Urinary bladder (tissue), 4 donors: Measurements from ENCODE around the gene TTLL11. TPM values are rescaled to one million over a fixed set of nuclear protein-coding genes. Genes with fewer than 3 reads are reported as not detected.
"Not testable (repeated sequence)": the region's sequence is repeated elsewhere in the genome, so short reads cannot be mapped to it uniquely, and the experiment has no call there.

Source experiments
- DNase-seq: peaks from one replicate; pipeline ENCODE4 v3.0.0-alpha.2; 2015; ENCODE audit errors: extremely low spot score
- H3K27ac ChIP-seq: one replicate; pipeline ENCODE4 v1.5.1; 2013; ENCODE audit warnings: low read depth, mild to moderate bottlenecking, moderate library complexity
- H3K36me3 ChIP-seq: one replicate; pipeline ENCODE4 v1.6.1; 2013; ENCODE audit warnings: mild to moderate bottlenecking, moderate library complexity; ENCODE audit not compliant: insufficient read depth
- H3K4me1 ChIP-seq: one replicate; pipeline ENCODE4 v1.6.1; 2013; ENCODE audit warnings: mild to moderate bottlenecking, moderate library complexity; ENCODE audit not compliant: insufficient read depth
- H3K4me3 ChIP-seq: one replicate; pipeline ENCODE4 v1.5.1; 2013; ENCODE audit warnings: low read depth, low read length
- WGBS: extraction: QIAGEN DNeasy Blood & Tissue Kit; methylation state at CpG from one replicate; pipeline ENCODE4 v1.1.7; 2013; 5-methylcytosine and 5-hydroxymethylcytosine counted together
- polyA plus RNA-seq: library from polyadenylated mRNA; stranded (reverse); fragments of 200-250 nt; gene quantifications from one replicate; pipeline ENCODE4 v1.2.3, GENCODE V29; 2013
- total RNA-seq: library from RNA; depleted of rRNA; stranded (reverse); fragments of >200 nt; gene quantifications from one replicate; pipeline ENCODE4 v1.2.3, GENCODE V29; 2014
- donor health status: healthy with polysubstance abuse.
- donor health status: healthy.

Gene TTLL11
- total and polyA plus RNA-seq, 2 donors, result 12.8 to 14.4 TPM

DNA sequence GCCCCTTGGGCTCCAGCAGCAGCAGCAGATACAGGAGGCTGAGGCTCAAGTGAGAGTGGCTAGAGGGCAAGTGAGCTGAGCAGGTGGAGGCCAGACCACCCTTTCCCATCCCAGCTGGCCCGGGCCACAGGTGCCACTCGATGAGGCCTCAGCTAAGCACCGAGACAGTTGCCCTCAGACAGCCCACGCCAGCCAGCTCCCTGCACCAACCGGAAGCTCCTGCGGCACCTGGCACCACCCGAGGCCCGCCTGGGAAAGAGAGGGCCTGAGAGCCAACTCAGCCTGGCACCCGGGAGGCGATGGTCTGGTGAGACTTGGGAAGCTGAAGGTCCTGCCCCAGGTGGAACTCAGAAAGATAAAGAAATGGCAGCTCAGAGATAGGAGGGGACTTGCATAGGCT, 28.3 kb upstream of the TTLL11 start:
- no peaks in the 10 kb centered on the region for H3K36me3 ChIP-seq
- WGBS, result 90% methylated on average over 10 of the region's 10 CpGs
- H3K4me3 ChIP-seq, result no peak overlapping the region
- DNase-seq, result no peak
- H3K4me1 ChIP-seq, result no peaks in the 10 kb centered on the region
- H3K27ac ChIP-seq, result no peak overlapping the region

DNA sequence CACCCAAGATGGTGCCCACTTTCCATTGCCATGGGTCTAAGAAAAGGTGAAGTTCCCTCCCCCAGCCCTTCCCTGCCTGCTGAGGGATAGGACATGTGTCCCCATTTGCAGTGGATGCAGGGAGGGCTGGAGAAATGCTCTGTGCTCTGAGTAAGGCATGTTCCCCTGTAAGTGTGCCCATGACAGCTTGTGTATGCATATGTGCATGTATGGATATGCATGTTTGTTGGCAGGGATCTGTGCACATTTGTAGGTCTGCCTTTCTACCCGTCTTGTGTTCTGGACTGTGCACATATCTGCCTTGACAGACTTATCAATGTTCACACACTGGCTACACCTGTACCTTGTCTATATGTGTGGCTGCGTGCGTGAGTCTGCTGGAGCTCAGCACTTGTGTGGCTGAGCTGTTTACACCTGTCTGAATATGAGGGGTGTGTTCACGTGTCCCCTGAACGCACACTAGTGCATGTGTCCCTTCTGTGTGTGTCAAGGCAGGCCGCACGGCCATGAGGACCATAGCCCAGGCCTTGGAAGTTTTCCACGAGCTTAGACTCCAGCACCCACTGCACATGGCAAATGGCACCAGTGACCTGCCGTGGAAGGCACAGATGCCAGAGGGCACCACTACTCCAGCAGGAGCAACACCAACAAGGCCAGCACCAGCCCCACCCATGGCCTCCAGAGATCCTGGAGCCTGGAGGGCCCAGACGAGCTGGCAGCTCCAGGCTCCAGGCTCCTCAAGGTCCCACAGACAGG, 27.4 kb upstream of the TTLL11 start:
- Histone ChIP-seq H3K4me3 (no peak overlapping the region), H3K36me3 (no peaks in the 10 kb centered on the region), H3K27ac (no peak overlapping the region), H3K4me1 (no peaks in the 10 kb centered on the region)
- DNase-seq, result no peak
- WGBS, result 83% methylated on average over 10 of the region's 10 CpGs

DNA sequence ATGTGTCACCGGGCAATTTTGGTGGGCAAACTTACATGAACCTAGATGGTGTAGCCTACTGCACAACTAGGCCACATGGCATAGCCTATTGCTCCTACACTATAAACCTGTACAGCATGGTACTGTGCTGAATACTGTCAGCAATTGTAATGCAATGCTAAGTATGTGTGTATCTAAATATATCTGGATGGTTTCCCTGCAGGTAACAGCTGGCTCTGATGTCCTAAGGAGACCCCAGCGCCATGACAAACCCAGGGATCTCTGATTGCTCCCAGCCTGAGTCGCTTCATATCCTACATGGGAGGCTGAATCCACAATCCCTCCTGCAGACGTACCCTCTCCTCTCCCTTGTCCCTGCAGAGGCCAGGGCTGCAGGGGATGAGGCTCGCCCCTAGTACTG, 26.6 kb upstream of the TTLL11 start:
- Histone ChIP-seq H3K4me3 (no peak overlapping the region), H3K27ac (no peak overlapping the region), H3K4me1 (no peaks in the 10 kb centered on the region), H3K36me3 (no peaks in the 10 kb centered on the region)
- DNase-seq, result no peak
- 92% methylated on average over 5 of the region's 5 CpGs for WGBS

DNA sequence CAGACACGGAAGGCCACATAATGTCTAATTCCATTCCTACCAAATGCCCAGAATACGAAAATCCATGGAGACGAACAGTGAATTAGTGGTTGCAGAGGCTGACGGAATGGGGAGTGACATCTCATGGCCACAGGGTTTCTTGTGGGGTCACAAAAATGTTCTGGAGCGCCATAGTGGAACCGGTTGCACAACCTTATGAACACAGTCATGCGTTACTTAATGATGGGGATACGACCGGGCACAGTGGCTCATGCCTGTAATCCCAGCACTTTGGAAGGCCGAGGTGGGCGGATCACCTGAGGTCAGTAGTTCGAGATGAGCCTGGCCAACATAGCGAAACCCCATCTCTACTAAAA, 26.0 kb upstream of the TTLL11 start:
- Histone ChIP-seq H3K36me3 (no peaks in the 10 kb centered on the region), H3K4me3 (no peak overlapping the region), H3K4me1 (no peaks in the 10 kb centered on the region), H3K27ac (no peak overlapping the region)
- no peak for DNase-seq
- 92% methylated on average over 13 of the region's 13 CpGs for WGBS

DNA sequence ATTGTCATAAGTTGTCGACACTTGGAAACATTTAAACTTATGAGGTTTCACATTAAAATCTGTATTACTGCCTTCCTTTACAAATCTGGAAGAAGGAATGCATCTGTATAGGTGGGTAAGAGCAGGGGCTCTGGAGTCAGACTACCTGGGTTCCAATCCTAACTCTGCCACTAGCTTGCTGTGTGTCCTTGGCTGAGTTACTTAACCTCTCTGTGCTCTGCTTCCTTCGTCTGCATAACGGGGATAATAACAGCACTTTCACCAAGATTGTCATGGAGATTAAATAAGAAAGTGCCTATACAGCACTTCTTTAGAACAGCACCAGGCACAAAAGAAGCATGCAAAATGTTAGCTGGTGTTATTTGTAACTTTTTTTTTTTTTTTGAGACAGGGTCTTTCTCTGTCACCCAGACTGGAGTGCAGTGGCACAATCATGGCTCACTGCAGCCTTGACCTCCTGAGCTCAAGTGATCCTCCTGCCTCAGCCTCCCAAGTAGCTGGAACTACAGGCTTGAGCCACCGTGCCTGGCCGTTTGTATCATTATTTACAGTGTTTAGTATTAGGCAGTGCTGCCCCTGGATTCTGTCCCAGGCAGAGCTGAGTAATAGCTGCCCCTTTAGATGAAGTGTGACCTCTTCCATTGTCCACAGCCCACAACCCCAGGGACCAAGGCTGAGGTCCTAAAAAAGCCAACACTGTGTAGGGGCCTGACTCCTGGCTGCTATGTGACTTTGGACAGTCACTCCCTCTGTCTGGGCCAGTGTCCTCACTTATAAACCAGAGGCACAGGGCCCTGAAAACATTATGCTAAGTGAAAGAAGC, 25.4 kb upstream of the TTLL11 start:
- Histone ChIP-seq H3K4me1 (no peaks in the 10 kb centered on the region), H3K36me3 (no peaks in the 10 kb centered on the region), H3K27ac (no peak overlapping the region), H3K4me3 (no peak overlapping the region)
- 76% methylated on average over 5 of the region's 5 CpGs for WGBS
- DNase-seq, result no peak

DNA sequence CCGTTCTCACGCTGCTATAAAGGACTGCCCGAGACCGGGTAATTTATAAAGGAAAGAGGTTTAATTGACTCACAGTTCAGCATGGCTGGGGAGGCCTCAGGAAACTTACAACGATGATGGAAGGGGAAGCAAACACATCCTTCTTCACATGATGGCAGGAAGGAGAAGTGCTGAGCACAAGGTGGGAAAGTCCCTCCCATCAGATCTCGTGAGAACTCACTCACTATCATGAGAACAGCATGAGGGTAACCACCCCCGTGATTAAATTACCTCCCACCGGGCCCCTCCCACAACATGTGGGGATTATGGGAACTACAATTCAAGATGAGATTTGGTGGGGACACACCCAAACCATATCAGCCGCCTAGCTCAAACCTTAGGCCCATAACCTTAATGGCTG, 24.1 kb upstream of the TTLL11 start:
- H3K4me3 ChIP-seq, H3K4me1 ChIP-seq, H3K27ac ChIP-seq, H3K36me3 ChIP-seq, DNase-seq: not testable (repeated sequence)
- 80% methylated on average over 9 of the region's 9 CpGs for WGBS

- Histone ChIP-seq H3K4me1 (no peaks in the 10 kb centered on the region), H3K27ac (no peak overlapping the region), H3K36me3 (no peaks in the 10 kb centered on the region), H3K4me3 (no peak overlapping the region)
- no peak for DNase-seq
- 91% methylated on average over 10 of the region's 10 CpGs for WGBS
These were observed 23.5 kb upstream of the TTLL11 start for GRCh38 chr9:122116448-122117173.

DNA sequence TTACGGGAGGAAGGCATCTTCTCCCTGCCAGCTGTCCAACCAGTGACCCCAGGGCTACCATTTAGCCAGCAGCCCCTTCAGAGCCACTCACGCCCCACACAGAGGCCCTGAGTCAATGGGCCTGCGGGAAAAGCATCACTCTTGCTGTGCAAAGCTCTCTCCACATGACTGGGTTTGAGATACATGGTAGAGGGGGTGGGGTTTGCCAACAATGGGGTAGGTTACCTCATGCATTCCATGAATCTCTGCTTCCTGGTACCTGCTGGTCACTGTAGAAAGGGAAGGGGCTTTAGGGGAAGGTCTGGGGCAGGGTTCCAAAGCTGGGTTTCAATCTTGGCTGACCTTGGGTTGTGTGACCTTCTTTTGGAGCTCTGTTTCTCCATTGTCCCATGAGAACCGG, 22.9 kb upstream of the TTLL11 start:
- DNase-seq, result no peak
- Histone ChIP-seq H3K4me1 (no peaks in the 10 kb centered on the region), H3K4me3 (no peak overlapping the region), H3K27ac (no peak overlapping the region), H3K36me3 (no peaks in the 10 kb centered on the region)
- WGBS, result 74% methylated on average over 4 of the region's 4 CpGs

DNA sequence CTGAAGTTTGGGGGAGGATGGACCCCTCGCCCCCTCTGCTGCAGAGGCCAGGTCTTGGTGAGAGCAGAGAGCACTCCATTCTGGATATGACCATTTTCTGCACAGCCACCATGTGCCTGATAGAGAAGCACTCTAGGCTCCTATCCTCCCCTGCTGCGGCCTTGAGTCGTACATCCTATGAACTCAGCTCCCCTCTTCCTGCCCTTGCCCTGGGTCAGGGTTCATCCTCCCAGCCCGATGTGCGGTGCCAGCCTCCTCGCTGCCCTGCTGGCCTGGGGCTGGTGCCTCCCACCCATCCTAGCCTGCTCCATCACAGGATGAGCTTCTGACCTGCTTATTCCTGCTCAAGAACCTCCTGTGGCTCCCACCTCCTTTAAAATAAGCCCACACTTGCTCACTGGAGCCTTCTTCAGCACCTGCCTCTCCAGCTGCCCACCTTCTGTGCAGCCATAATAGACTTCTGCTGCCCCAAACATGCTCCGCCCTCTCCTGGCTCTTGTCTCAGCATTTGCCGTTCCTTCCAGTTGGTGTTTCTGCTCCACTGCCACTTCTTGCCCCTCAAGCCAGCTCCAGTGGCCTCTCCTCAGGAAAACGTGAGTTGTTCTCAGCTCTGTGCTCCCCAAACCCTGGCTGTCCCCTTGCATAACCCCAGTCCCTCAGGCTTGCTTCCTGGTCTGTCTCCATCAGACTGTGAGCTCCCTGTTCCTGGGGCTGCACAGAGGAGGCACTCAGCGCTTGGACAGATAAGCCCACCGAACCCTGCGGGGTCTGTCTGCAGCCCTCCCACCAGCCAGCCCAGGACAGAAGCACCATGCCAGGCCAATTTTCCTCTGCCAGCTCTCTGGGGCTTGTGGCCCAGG, 22.3 kb upstream of the TTLL11 start:
- WGBS, result 80% methylated on average over 12 of the region's 12 CpGs
- no peak overlapping the region for H3K27ac ChIP-seq
- DNase-seq, result no peak
- no peaks in the 10 kb centered on the region for H3K36me3 ChIP-seq
- H3K4me3 ChIP-seq, result no peak overlapping the region
- no peaks in the 10 kb centered on the region for H3K4me1 ChIP-seq

GRCh38 chr9:122113574-122113973, 20.5 kb upstream of the TTLL11 start:
- no peak overlapping the region for H3K4me3 ChIP-seq
- H3K27ac ChIP-seq, result no peak overlapping the region
- WGBS, result 52% methylated on average over 5 of the region's 5 CpGs
- no peaks in the 10 kb centered on the region for H3K36me3 ChIP-seq
- DNase-seq, result no peak
- H3K4me1 ChIP-seq, result no peaks in the 10 kb centered on the region

GRCh38 chr9:122112238-122112637, 19.1 kb upstream of the TTLL11 start:
- Histone ChIP-seq H3K36me3 (no peaks in the 10 kb centered on the region), H3K4me3 (no peak overlapping the region), H3K4me1 (no peaks in the 10 kb centered on the region), H3K27ac (no peak overlapping the region)
- DNase-seq, result no peak
- WGBS, result 75% methylated on average over 6 of the region's 6 CpGs

GRCh38 chr9:122111413-122112085, 18.4 kb upstream of the TTLL11 start:
- H3K4me3 ChIP-seq, result no peak overlapping the region
- 85% methylated on average over 9 of the region's 9 CpGs for WGBS
- no peaks in the 10 kb centered on the region for H3K36me3 ChIP-seq
- H3K4me1 ChIP-seq, result no peaks in the 10 kb centered on the region
- DNase-seq, result no peak
- no peak overlapping the region for H3K27ac ChIP-seq
